Osteoblast (primary cell): ENCODE results near the gene CFAP90. TPM values are rescaled to one million over a fixed set of nuclear protein-coding genes. Genes with fewer than 3 reads are reported as not detected.

ENCODE experiments used
- DNase-seq: peaks from one replicate; pipeline ENCODE4 v3.0.0; 2011; ENCODE audit warnings: low spot score, mixed read lengths; ENCODE audit not compliant: insufficient read length; ENCODE audit errors: missing footprints
- H2AFZ ChIP-seq: 2 replicates; pipeline ENCODE4 v1.6.0; 2011; ENCODE audit warnings: mild to moderate bottlenecking, low read length
- H3K27ac ChIP-seq: 2 replicates; pipeline ENCODE4 v1.5.1; 2011; ENCODE audit warnings: mild to moderate bottlenecking, low read depth, low read length, moderate library complexity
- H3K27me3 ChIP-seq: 2 replicates; pipeline ENCODE4 v1.6.0; 2012; ENCODE audit warnings: mild to moderate bottlenecking, control low read depth, inconsistent platforms, low read length, moderate library complexity; ENCODE audit not compliant: insufficient read depth
- H3K36me3 ChIP-seq: 2 replicates; pipeline ENCODE4 v1.5.1; 2011; ENCODE audit warnings: mild to moderate bottlenecking, low read length, control low read depth, moderate library complexity; ENCODE audit not compliant: insufficient read depth
- H3K4me1 ChIP-seq: 2 replicates; pipeline ENCODE4 v1.5.1; 2011; ENCODE audit warnings: mild to moderate bottlenecking, low read length, control low read depth, moderate library complexity; ENCODE audit not compliant: insufficient read depth
- H3K4me2 ChIP-seq: 2 replicates; pipeline ENCODE4 v1.6.0; 2011; ENCODE audit warnings: mild to moderate bottlenecking, low read length; ENCODE audit not compliant: insufficient read depth
- H3K4me3 ChIP-seq: fragments of 200-600 bp; sonication (generic); 3 replicates; pipeline ENCODE4 v1.5.1; 2012; ENCODE audit warnings: mild to moderate bottlenecking, low read length, inconsistent platforms; ENCODE audit not compliant: insufficient read depth
- H3K79me2 ChIP-seq: 2 replicates; pipeline ENCODE4 v1.6.0; 2012; ENCODE audit warnings: mild to moderate bottlenecking, low read length, control low read depth, inconsistent platforms; ENCODE audit not compliant: insufficient read depth
- H3K9me3 ChIP-seq: 2 replicates; pipeline ENCODE4 v1.5.1; 2011; ENCODE audit warnings: low read depth, low read length, control low read depth
- H4K20me1 ChIP-seq: 2 replicates; pipeline ENCODE4 v1.6.0; 2012; ENCODE audit warnings: mild to moderate bottlenecking, low read length, control low read depth; ENCODE audit not compliant: insufficient read depth
- CTCF ChIP-seq: IDR thresholded peaks from 2 replicates; pipeline ENCODE4 v1.5.1; 2011; ENCODE audit warnings: mild to moderate bottlenecking, low read depth, low read length, moderate library complexity; ENCODE audit errors: extremely low read depth
- total RNA-seq: library from RNA; depleted of rRNA; stranded (reverse); fragments of >200 nt; gene quantifications from 2 replicates; pipeline ENCODE4 v1.2.3, GENCODE V29; 2012

Gene CFAP90
- total RNA-seq, 1 donor = 1.1 TPM

- H3K9me3 ChIP-seq = no peaks in the 10 kb centered on the region
These were observed 55.6 kb downstream of the CFAP90 start for GRCh38 chr5:7795306-7795705.

GRCh38 chr5:7794823-7795222 is 56.1 kb downstream of the CFAP90 start:
- H2AFZ ChIP-seq = no peak overlapping the region
- H4K20me1 ChIP-seq = no peaks in the 10 kb centered on the region
- DNase-seq = no peak
- no peak overlapping the region for H3K27ac ChIP-seq
- no peak for TF ChIP-seq CTCF
- H3K4me2 ChIP-seq = no peak overlapping the region
- H3K4me1 ChIP-seq = no peaks in the 10 kb centered on the region
- no peak overlapping the region for H3K4me3 ChIP-seq
- no peaks in the 10 kb centered on the region for H3K79me2 ChIP-seq
- H3K9me3 ChIP-seq = no peaks in the 10 kb centered on the region
- H3K27me3 ChIP-seq = no peaks in the 10 kb centered on the region
- no peaks in the 10 kb centered on the region for H3K36me3 ChIP-seq

More at GRCh38 chr5:7795306-7795705, 55.6 kb downstream of the CFAP90 start:
- H2AFZ ChIP-seq = no peak overlapping the region
- DNase-seq = no peak
- no peak overlapping the region for H3K27ac ChIP-seq
- H3K27me3 ChIP-seq = no peaks in the 10 kb centered on the region
- H4K20me1 ChIP-seq = no peaks in the 10 kb centered on the region
- H3K4me2 ChIP-seq = no peak overlapping the region
- TF ChIP-seq CTCF = no peak
- no peak overlapping the region for H3K4me3 ChIP-seq
- no peaks in the 10 kb centered on the region for H3K4me1 ChIP-seq
- H3K79me2 ChIP-seq = no peaks in the 10 kb centered on the region
- no peaks in the 10 kb centered on the region for H3K36me3 ChIP-seq

GRCh38 chr5:7794311-7794710 is 56.6 kb downstream of the CFAP90 start:
- DNase-seq = no peak
- Histone ChIP-seq H3K27me3 (no peaks in the 10 kb centered on the region), H3K79me2 (no peaks in the 10 kb centered on the region), H3K4me2 (no peak overlapping the region), H3K9me3 (no peaks in the 10 kb centered on the region), H3K4me3 (no peak overlapping the region), H4K20me1 (no peaks in the 10 kb centered on the region), H3K27ac (no peak overlapping the region), H3K4me1 (no peaks in the 10 kb centered on the region), H3K36me3 (no peaks in the 10 kb centered on the region), H2AFZ (no peak overlapping the region)
- TF ChIP-seq CTCF = no peak

GRCh38 chr5:7793895-7794294 is 57.0 kb downstream of the CFAP90 start:
- Histone ChIP-seq H3K79me2 (no peaks in the 10 kb centered on the region), H2AFZ (no peak overlapping the region), H3K9me3 (no peaks in the 10 kb centered on the region), H3K4me1 (no peaks in the 10 kb centered on the region), H3K4me3 (no peak overlapping the region), H3K36me3 (no peaks in the 10 kb centered on the region), H3K27me3 (no peaks in the 10 kb centered on the region), H3K27ac (no peak overlapping the region), H4K20me1 (no peaks in the 10 kb centered on the region), H3K4me2 (no peak overlapping the region)
- no peak for DNase-seq
- TF ChIP-seq CTCF = no peak
